GM18861 (cell line): ENCODE measurements around the gene PRPF6.

Experiments used
- ATAC-seq: cut with Tn5 transposase; IDR thresholded peaks from one replicate; pipeline ENCODE4 v1.9.1; 2021; ENCODE audit not compliant: unreplicated experiment

PRPF6 gene

GRCh38 chr20:64032706-64033624 lies 52.0 kb downstream of the PRPF6 start:
- ATAC-seq = no peak

- ATAC-seq = no peak
These were observed 53.1 kb downstream of the PRPF6 start for GRCh38 chr20:64033981-64034493.

- ATAC-seq = no peak
These were observed 54.4 kb downstream of the PRPF6 start for GRCh38 chr20:64035066-64035932.

GRCh38 chr20:64035933-64036345 lies 55.0 kb downstream of the PRPF6 start, which contains the start of gene C20orf204:
TSS of gene C20orf204 (plus strand) at chr20:64036182. CDS start at chr20:64036324, 142 bp downstream.
- ATAC-seq = no peak

GRCh38 chr20:64036346-64037198 lies 55.6 kb downstream of the PRPF6 start:
- ATAC-seq = no peak

GRCh38 chr20:64037199-64037497 lies 56.2 kb downstream of the PRPF6 start:
- no peak for ATAC-seq

GRCh38 chr20:64037498-64038213 lies 56.7 kb downstream of the PRPF6 start:
- no peak for ATAC-seq

- ATAC-seq = no peak
These were observed 57.3 kb downstream of the PRPF6 start for GRCh38 chr20:64038224-64038564.

- ATAC-seq = no peak
These were observed 57.8 kb downstream of the PRPF6 start for GRCh38 chr20:64038565-64039292.

- no peak for ATAC-seq
These were observed 58.6 kb downstream of the PRPF6 start for GRCh38 chr20:64039293-64040160.

- ATAC-seq = no peak
These were observed 59.5 kb downstream of the PRPF6 start for GRCh38 chr20:64040231-64041039.

- ATAC-seq = no peak
These were observed 60.3 kb downstream of the PRPF6 start for GRCh38 chr20:64041040-64041780.

- no peak for ATAC-seq
These were observed 60.8 kb downstream of the PRPF6 start for GRCh38 chr20:64041781-64042053.

GRCh38 chr20:64042054-64042781 lies 61.3 kb downstream of the PRPF6 start:
- no peak for ATAC-seq

GRCh38 chr20:64043768-64044167 lies 62.8 kb downstream of the PRPF6 start:
- ATAC-seq = no peak

- ATAC-seq = no peak
These were observed 63.7 kb downstream of the PRPF6 start for GRCh38 chr20:64044484-64045247.
